GM12874 (cell line): Measurements from ENCODE around the gene FHL3.

Experiments used
- TF ChIP-seq, protein P1 (sequence below): IDR thresholded peaks from 2 replicates; pipeline ENCODE4 v1.5.1; 2011; ENCODE audit warnings: low read depth, mild to moderate bottlenecking, control low read depth, low read length, moderate library complexity; ENCODE audit not compliant: insufficient read depth

Gene FHL3

DNA sequence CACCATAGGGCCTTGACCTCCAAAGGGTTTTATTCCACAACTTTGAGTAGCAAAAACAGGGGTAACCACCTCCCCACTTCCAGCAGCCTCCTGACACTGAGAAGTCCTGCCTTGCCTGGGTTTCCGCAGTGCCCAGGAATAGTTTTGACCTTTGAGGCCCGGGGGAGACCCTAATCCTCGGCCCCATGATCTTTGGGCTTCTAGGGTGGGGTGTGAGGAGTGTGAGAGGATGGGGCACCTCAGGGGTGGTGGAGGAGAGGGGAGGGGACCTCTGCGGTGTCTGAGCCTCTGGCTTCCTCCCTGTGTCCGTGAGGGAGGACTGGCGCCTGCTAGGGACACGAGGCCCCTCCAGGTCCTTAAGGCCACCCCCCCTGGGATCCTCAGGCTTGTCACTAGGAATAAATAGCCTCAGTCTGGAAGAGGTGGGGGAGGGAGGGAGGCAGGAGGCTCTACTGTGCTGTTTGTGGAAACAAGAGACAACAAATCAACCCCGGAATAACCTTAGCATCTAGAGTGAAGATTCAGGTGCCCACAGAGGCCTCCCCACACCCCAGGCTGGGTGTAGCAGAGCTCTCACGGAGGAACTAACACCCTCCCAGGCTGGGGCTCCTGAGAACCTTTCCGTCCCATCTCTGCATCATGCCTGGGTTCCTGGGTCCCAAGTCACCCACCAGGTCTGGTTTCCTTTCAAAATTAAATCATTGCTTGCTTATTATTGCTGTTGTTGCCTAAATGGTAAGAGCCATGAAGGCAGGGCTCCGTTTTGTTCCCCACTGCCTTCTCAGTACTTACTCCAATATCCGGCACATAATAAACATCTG lies 904 bp upstream of the FHL3 start:
- TF ChIP-seq, protein P1, sequence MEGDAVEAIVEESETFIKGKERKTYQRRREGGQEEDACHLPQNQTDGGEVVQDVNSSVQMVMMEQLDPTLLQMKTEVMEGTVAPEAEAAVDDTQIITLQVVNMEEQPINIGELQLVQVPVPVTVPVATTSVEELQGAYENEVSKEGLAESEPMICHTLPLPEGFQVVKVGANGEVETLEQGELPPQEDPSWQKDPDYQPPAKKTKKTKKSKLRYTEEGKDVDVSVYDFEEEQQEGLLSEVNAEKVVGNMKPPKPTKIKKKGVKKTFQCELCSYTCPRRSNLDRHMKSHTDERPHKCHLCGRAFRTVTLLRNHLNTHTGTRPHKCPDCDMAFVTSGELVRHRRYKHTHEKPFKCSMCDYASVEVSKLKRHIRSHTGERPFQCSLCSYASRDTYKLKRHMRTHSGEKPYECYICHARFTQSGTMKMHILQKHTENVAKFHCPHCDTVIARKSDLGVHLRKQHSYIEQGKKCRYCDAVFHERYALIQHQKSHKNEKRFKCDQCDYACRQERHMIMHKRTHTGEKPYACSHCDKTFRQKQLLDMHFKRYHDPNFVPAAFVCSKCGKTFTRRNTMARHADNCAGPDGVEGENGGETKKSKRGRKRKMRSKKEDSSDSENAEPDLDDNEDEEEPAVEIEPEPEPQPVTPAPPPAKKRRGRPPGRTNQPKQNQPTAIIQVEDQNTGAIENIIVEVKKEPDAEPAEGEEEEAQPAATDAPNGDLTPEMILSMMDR, result no peak

DNA sequence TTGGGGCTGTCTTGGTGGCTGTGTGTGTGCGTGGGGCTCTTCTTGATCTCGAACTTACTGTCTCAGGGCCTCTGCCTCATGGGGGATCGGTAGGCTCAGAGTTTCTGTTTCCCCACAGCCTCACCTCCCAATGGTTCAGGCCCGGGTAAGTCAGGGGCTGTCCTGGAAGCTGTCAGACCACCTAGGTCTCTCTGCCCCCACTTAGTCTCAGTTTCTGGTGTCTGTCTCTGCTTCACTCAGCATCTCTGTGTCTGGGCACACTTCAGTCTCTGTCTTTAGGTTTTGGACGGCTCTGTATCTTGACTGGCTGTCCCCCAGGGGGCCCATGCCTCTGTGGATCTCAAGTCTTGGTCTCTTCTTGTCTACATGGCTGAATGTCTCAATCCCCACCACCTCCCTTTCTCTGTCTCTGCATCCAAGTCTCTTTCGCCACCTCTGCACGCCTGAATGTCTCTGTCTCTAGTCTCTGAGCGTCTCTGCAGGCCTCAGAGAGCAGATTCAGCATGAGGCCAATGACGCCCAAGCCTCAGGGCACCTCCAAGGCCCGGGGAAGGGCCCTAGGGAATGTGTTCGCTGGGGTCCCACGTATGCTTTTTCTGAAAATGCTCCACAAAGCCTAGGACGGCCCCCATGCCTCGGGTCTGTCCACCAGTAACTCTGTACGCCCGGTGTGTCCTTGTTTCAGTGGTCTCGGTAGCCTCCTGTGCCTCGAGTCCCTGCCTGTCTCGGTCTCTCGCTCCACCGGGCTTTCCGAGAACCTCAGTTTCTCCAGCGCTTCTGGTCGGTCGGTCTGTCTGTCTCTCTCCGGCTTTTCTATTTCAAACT lies 818 bp downstream of the FHL3 start:
- TF ChIP-seq, protein P1, result no peak

DNA sequence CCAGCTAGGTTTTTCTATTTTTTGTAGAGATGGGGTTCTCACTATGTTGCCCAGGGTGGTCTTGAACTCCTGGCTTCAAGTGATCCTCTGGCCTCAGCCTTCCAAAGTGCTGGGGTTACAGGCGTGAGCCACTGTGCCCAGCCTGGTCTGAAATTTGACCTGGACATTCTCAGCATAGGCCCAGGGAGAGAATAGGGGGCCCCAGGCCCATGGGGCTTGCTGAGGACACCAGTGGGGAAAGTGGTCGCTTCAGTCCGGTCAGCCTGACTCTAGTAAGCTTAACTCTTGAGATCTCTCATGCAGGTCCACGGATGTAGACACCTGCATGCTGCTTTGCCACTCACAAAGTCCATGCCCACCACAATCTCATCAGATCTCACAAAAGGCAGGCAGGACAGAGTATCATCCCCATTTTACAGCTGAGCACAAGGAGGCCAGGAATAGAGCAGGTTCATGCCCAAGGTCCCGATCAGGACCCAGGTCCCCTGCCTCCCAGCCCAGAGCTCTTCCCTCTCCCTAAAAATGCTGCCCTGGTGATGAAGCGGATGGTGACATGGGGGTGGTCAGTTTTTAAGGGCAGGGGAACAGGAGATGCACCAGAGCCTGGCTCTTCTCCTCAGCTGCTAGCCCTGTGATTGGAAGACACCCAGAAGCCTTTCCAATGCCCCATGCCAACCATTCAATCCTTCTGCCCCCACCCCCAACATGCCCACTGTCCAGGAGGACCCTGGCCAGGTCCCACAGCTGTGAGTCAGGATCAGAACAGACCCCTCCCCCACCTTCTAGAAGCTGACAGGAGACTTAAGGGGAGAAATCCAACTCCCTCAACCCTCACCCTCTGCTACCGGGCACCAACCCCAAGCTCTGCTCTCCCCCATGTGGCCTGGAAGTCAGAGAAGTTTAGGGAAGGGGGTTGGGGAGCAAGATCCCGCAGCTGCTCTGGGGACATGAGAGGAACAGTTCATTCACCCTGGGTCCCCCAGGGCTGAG lies 1.8 kb downstream of the FHL3 start:
- TF ChIP-seq, protein P1, result no peak

DNA sequence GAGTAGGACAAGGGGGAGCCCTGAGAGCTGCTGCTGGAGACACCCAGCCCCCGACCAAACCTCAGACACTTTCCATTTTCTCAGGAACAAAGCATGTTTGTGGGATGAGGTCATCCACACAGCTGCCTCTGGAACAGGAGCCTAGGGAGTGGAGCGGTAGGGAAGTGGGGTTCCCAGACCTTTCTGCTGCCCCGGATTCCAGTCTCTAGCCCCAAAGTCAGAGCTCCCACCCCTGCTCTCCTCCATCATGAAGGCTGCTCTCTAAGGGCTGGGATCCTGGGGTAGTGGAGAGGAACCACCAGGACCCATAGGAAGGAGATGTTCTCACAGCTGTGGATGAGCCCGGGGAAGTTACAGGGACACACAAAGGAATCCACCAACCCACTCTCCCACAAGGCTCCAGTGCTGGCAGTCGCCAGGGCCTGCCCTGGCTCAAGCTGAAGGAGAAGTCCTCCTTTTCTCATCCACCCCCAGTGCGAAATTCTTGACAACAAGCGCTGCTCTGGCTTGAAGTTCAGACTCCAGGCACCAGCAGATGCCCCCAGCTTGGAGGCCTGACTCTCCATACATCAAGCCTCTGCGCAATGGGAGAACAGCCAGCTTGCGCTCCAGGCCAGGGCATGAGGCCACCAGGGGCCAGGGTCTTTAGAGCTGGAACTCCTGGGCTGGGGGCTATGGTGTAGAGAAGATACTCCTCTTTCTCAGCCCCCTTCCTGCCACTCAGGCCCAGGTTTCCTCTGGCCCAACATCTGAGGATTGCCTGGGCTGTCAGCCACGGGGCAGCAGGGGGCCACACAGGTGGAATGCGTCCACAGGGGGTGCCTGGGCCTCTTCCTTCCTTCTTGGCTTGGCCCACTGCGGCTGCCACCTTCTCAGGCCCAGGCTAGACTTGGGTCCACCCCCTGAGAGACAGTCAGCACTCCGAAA lies 4.5 kb downstream of the FHL3 start:
- TF ChIP-seq, protein P1, result no peak

DNA sequence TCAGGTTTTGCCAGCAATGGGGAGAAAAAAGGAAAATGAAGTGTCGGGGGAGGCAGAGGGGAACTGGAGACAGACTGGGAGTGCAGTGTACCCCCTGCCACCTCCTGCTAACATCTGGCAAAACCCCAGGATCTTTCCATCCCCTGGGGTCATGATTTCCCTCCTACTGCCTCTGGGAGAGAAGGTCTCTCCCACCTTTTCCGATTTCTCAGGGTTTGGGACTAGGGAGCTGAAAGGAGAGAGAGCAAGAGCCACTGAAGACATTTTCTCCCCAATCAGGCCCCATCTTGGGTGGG lies 5.1 kb downstream of the FHL3 start:
- TF ChIP-seq, protein P1, result no peak

DNA sequence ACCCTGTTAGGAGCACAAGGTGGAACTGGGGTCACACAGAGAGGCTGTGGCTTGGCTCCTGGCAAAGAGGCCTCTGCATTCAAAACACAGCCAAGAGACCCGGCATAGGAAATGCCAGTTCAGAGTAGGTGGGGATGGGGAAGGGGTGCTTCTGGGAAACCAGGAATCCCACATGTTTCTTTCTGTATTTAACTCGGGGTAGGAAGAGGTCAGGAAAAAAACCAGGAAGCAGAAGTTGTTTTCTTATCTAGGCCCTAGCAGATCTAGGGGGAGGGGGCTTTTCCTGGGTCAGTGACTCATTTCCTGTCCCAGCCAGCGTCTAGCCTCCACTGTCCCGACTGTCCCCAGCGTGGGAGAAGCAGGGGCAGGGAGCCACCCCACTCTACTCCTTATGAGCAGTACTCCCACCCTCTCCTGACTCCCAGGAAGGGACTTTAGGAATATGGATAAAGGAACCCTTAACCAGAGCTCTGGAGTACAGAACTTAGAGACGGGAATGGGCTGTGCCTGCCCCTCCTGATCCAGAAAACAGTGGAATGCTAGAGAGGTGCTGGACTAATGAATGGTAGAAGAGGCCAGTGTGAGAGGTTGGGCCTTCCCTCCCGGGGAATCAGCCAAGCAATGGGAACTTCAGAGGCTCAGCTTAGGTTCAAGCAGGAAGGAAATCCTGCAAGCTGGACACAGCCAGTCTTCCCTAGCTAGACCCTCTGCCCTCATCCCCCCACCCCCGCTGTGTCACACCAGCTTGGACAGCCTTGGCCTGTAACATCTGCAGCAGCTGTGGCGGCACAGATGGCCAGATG lies 5.7 kb downstream of the FHL3 start:
- TF ChIP-seq, protein P1, result no peak
